ENCODE measurements around the gene DLG2.

Gene DLG2

DNA sequence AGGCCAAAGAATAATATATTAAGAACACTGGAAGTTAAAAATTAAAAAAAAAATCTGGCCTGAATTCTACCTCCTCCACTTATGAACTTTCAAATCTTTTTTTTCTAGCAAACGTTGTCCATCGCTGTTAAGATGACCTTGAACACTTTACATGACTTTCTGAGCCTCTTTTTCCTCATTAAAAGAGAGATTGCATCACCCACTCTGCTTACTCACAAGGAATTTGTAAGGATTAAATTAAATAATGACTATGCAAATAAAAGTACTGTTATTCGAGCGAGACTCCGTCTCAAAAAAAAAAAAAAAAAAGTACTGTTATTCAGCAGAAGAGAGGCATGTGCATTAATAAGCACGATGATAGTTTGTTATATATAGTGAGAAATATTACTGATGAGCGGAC is 2055.8 kb downstream of the DLG2 start:
- no peak for DNase-seq

DNA sequence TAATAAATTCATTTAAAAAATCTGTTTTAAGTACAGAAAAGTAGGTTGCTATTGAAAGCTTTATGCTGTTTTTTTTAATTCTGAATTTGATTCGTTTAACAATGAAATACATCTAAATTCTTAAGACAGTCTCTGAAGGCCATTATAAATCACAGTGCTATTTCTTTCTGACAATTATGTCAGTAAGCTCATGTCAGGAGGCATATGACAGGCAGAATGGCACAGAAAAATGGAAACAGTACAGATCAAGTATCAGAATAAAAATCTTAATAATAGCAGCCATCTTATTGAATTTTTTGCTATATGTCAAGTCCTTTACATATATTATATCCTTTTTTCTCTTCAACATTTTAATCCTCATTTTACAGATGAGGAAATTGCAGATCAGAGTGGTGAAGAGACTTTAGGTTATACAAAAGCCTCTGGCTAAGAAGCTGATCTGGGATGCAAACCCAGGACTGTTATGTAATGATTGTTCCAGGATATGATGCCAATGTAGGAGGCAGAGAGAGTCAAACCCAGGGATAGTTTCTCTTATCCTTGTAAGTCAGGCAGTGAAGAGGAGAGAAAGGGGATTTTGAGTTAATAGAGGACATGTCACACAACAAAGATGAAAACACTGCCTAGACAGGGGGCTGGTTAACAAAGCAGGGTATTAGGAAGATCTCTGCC is 2057.9 kb downstream of the DLG2 start:
- DNase-seq: no peak

DNA sequence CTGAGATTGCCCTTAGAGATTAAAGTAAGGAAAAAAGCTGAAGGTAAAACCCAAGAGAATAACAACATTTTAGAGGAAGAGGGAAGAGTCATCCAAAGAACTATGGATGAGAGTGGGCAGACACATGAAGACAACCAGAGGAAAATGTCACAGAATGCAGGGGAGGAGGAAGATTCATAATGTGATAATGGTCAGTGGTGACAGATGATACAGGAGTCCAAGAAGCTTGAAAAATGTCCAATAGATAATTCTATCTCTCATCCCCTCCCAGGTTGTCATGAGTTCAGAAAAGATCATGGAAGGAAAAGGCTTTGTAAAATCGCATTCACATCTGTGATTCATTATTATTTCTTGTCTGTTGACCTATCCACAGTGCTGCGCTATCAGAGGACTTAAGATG is 2058.6 kb downstream of the DLG2 start:
- no peak for DNase-seq

DNA sequence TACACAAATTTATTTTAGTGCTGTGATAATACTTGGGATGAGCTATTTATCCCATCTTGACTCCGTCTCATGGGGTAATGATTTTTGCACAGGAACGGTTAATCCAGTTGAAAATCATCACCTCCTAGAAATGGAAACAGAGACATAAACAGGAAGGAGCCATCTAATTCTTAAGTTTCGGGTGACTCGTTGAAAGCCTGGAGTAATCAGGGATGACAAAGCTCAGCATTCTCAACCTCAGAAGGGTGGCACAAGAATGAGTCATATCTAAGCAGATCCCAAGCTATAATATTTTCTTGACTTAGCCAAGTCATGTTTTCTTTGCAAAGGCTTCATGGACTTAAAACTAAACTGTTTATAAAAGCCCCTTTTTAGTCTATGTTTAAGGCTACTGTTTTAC is 2060.2 kb downstream of the DLG2 start:
- DNase-seq: no peak

DNA sequence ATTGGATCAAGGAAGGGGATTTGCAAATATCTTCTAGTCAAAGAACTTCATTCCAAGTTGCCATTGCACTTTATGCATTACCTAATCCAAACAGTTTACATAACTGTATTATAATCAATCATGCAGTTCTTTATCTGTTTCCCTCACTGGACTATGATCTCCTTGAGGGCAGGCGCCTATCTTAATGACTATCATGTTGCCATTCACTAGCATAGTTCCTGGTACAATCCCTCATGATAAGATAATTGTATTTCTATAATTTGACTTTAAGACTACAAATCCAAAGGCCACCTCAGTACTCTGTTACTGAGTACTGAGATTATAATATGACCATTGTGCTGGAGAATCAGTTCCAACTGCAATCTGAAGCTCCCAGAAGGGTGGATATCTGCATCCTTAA is 2062.3 kb downstream of the DLG2 start:
- no peak for DNase-seq

DNA sequence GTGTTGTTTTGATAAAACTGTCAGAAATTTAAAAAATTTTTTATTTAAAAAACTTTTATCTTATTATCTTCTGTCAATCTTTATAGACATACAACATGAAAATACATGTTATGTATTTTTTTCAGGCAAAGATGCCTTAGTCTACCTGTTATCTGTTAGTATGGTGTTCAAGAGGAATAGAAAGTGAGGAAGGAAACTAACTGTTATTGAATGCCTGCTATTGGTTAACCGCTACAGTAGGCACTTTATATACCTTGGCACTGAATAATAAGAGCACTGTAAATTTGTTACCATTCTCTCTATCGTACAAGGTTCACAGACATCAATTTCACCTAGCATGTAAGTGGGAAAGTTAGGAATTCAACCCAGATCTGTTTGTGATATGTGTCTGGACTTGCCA is 2068.9 kb downstream of the DLG2 start:
- no peak for DNase-seq

DNA sequence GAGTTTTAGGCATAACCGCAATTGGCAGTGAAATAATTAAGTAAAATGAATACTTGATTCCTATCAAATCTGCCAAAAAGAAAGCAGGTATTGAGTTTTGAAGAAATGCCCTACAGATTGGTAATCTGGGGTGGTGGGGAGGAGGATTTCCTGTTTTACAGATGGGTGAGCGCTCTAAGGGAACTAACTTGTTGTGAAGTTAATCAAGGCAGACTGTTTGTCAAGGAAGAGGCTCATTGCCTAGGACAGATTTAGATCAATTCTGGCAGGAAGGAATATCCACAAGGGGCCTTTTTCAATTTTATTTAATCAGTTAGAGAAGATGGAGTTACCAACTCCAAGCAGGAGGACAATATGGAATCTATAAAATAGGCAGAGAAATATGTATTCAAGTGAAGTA is 2069.5 kb downstream of the DLG2 start:
- DNase-seq: no peak

DNA sequence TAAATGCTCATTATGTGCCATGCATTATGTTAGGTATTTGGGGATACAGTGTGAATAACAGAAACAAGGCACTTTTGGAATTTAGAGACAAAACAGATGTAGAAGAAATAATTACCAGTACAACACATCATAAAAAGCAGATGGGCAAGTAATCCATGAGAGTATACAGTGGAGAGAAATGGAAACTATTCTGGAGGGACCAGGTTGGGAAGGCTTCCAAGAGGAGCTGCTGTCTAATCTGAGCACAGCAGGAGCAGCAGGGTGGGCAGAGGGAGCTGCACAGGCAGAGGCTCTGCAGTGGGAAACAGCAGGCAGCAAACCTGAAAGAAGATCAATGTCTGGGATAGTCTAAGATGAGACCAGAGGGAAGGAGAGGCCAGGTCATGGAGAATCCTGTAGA is 2072.3 kb downstream of the DLG2 start:
- DNase-seq: no peak

DNA sequence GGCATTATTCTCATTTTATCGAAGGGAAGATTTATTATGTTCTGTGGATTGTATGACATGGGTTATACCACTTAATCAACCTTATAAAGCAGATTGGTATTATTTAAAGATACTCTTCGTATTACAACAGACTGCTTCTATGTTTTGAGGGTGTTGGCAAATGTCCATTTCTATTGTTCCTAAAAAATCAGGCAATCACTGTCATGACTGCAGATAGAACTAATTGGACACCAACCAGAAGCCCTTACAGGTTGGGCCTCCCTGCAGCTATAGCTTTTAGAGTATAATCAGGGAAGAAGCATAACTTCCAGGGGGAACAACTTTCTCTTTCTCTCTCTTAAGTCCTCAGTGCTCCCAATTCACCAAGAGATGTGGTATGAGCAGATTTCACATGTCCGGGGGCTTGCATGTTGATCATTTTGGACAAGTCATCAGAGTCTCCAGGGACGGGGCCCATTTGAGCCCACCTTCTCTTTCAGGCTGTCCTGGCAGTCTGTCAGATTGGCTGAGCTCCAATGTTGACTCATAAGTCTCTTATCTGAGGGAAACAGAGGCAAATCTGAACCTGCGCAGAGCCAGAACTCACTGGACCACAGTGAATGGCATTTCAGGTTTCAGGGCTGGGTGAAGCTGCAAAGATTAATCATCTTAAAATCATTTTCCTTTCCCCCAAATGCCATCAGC is 2077.0 kb downstream of the DLG2 start:
- DNase-seq: no peak

DNA sequence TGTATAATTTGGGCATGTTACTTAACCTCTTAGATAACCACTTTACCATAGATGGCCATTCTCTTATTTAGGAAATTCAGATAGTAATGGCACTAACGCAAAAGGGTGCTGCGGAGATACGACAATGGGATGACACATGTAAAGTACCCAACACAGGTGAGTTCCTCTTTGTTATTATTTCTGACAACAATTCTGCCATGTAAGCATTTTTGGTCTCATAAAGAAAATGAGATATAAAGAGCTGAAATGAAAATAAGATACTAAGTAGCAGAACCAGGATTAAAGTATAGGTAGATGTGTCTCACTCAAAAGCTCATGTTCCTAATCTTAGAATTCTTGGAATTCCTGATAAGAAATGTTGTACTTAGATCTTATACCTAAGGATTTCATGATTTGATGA is 2080.8 kb downstream of the DLG2 start:
- DNase-seq: no peak

DNA sequence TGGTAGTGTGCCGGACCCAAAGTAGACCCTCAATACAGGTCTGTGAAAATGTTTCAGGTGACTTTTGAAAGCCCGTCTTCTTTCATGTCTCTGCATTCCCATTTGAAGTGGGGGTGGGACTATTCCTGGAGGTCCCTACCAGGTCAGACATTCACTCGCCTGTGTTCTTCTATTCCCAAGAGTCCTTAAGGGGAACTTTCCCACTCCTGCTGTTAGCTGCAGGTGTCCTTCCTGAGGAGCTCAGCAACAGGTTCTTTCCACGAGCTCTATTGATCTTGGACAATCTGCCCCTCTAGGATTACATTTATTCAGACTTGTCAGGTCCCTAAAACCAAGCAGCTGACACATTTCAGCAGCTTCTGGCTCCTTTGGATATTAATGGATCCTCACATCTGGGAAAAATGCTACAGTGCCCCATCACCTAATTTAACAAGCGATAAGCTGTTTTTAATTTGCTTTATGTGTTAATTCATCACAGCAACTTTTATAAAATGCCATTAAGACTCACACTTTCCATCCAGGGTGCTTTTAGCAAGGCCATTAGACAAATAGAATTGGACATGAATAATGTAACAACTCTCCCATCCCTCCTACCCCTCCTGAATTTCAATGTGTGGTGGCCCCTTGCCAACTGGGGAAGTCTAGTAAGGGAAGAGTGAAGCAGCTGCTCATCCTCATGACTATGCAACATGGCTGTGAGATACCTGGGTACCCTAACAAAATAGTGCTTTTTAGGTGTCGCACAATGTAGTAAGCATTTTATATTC is 2081.5 kb downstream of the DLG2 start:
- no peak for DNase-seq

DNA sequence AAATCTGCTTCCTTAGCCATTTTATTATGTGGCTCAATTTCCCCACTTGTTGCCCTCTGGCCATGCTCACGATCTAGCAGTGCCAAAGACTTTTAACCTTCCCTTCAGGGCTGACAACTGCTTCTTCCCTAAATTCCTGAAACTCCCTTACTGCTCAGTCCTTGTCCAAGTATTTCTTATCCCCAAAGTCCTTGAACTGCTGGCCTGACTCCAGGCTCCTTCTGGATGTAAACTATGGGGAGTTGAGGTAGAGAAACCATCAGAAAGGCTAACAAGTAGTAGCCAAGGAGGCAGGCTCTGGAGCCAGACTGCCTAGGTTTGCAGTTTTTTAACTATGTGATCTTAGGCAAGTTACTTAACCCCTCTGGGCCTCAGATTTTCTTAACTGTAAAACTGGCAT is 2082.3 kb downstream of the DLG2 start:
- DNase-seq: no peak

DNA sequence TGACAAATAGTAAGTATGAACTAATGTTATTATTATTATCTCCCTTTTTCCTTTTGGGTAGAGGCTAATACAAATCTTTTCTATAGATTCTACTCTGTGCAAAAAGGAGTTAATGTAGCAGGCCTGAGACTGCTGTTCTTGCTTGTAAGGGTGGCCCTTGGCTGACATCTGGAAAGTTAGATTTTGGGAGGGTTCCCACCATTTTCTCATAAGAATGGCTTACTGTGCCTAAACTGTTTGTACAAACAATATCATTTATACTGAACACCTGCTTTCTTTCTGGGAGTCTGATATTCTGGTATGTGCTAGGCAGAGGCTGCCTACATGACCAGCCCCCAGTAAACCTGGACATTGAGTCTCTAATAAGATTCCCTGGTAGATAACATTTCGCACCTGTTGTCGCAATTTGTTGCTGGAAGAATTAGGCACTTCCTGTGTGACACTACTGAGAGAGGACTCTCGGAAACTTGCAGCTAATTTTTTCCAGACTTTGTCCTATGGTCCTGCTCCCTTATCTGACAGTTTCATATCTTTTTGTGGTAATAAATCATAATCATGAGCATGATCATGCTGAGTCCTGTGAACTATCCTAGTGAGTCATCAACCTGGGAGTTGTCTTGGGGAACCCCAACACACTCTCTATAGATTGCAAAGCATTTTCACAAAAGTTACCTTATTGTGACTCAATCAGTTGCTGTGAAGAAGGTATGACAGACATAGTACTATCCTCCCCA is 2083.3 kb downstream of the DLG2 start:
- no peak for DNase-seq

DNA sequence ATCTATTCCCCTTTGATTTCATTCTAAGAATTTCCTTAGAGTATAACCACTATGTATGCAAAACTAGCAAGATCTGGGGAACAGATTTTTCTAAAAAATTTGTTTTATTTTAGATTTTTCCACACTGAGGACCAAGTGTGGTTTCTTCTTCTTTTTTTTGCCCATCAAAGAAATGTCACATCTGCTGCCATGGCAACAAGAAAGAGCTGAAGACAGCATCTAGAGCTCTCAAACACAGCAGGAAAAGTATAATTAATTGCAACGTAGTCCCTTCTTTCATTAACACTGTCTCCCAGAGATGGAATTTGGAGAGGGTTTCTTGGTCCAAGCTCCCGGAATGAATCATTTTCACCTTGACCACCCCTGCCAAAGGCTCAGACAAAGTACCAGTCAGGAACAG is 2084.3 kb downstream of the DLG2 start:
- DNase-seq: no peak

DNA sequence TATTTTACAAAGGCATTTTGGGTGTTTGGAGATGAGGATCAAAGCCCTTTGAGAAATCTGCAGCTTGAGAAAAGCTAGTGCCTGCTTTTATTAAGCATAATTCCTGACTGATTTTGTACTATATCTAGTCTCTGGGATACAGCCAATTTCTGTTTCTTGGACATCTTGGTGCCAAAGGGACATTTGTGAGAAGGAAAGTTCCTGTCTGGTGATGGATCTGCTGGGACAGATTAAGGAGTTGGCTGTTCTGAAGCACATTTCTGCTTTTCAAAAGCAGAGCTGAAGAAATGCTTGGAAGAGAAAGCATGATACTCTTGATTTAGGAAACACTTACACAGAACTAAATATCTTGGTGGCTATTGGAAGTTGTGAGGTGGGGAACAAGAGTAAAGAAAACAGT is 2086.4 kb downstream of the DLG2 start:
- no peak for DNase-seq

DNA sequence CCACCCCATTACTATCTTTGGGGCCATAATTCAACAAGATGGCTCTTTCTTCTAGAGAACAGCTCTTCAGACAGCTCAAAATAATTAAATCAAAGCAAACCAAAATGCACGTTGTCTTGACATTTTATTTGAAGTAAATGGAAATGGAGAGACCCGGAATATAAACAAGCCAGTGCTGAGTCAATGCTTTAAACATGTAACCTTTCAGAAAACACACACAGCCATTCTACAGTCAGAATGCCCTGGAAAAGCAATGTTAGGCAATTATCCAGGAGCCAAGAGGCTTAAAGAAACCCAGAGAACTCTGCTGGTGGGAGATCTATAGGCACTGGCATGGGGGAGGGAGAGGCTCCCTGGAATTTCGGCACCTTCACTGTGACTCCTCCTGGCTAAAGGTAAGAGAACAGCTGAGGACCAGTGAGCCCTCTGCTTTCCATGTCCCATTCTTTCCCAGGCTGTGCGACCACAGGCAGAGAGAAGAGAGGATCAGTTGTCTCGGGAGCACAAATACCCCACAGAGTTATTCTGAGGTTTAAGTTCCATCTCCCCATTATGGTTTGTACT is 2086.9 kb downstream of the DLG2 start:
- DNase-seq: no peak

DNA sequence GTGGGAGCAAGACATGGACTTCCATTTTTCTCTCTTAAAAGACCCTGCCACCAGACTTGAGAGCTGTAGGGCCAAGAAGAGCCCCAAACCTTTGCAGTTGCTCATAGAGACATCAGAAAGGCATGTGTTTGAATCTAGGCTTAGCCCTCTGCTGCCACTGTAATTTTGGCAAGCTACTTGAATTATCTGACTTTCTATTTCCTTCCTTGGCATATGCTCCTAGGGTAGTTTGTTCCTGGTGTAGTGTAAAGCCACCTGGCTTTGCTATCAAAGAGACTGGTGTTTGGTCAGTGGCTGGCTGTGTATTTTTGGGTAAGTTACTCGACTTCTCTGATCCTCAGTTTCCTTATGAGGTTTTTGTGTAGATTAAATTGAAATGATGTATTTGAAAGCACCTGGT is 2088.9 kb downstream of the DLG2 start:
- DNase-seq: no peak

DNA sequence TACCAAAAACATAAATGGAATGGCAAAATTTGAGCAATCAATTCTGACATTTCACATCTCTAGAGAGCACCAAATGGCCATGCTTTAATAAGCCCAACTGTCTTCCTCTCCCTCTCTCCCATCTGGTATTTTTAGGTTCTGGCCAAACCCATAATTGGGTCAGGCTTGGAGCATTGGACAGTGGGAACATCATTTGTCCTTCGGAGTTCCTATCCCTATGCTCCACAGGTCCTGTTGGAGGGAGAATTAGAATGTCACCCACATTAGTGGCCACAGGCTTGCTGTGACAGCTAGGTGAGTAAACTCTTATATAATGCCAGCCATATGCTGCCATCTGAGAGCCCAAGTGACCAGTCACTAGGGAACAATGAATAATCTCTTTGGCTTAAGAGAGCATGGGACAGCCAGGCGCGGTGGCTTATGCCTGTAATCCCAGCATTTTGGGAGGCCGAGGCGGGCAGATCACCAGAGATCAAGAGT is 2090.0 kb downstream of the DLG2 start:
- no peak for DNase-seq

DNA sequence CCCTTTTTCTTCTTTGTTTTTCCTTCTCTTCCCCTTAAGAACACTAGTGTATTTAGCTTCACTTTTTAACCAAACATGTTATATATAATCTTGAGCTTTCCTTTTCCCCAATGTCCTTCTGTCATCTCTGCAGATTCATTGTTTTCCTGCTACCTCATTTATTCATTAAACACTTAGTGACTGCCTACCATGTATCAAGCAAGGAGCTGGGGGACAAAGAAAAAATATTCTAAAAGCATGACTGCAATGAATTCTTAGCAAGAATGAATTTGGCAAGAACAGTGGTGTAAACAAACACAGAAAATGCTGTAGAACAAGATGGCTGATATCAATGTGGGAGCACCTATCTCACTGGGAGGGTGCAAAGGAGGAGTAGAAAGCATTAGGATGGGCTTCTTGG is 2094.0 kb downstream of the DLG2 start:
- DNase-seq: no peak

DNA sequence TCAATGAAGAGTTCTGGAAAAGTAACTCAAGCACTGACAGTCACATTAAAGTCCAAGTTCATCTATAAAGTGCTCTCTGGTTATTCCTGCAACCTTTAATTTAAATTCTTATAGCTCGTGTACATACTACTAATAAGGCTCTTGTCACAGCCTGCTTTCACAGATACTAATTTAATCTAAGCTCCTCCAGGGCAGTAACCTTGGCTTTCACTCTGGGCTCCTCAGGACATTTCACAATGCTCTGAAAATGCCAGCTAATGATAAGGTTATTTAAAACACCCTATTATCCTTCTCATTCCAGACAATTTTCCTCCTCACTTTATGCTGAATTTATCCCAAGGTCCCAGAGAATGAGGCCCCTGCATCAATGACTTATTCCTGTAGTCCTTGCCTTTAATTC is 2098.3 kb downstream of the DLG2 start:
- DNase-seq: no peak

DNA sequence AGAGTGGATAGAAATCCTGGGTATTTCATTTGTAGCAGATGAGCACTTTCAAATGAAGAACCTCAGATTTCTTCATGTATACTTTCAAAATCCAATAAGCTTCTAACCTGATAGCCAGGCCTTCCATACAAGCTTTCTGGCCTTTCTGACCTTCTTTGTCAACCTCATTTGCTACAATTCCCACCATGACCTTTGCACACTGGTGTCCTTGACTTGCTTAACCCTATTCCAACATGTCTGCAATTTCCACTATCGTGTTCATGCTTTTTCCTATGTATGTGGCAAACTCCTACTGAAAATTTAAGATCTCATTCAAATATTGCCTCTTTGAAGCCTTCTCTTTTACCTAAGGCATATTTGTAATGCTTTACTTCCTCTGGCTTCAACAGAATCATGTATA is 2098.9 kb downstream of the DLG2 start:
- no peak for DNase-seq

DNA sequence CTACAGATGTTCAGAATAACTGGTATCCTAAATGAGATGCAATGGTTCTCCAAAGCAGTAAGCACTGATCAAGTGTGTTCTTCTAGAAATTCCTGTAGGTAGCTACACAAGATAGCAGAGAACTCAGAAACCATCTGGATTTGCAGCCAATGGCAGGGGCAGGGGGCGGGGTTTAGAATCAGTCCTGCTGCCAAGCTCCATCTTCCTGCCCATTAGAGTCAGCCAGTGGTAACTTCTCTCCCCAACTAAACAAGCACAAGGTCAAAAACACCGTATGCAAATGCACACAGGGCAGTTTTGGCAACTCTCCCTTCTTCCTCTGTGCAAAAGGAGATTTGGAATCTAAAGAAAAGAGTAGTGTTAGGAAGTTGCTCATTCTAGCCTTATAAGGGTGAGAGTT is 2103.5 kb downstream of the DLG2 start:
- no peak for DNase-seq

DNA sequence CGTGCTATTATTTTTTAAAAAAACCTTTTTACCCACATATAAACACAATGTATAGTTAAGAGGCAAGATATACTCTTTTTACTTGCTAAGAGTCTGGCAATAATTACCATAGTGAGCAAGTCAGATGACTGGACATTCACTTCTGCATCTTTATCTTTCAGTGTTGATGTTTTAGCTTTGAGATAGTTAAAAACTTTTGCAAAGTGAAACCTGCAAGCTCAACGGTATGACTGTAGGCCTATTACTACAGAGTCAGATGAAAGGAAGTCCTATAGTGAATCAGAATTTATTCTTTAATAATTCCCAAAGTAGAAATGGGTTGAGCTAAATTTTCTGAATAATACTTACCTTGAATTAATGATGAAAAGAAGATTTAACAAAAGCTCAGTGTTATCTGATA is 2104.2 kb downstream of the DLG2 start:
- DNase-seq: no peak

All from hematopoietic multipotent progenitor cell treated with erythropoietin and hydrocortisone succinate and interleukin-3 and kit ligand, for 4 days (in vitro differentiated cells).